LHCN-M2 (cell line): Measurements from ENCODE around the gene ARIH1. TPM values are rescaled to one million over a fixed set of nuclear protein-coding genes. Genes with fewer than 3 reads are reported as not detected.

Experiments
- DNase-seq: peaks from one replicate; pipeline ENCODE4 v3.0.0-alpha.2; 2012; ENCODE audit warnings: low read depth
- total RNA-seq: library from RNA; depleted of rRNA; stranded (reverse); fragments of >200 nt; gene quantifications from 2 replicates; pipeline ENCODE4 v1.2.3, GENCODE V29; 2014

ARIH1 gene
- total RNA-seq, 1 experiment from 2014 or later, result 29.5 TPM

- DNase-seq, result no peak
Measured at GRCh38 chr15:72538931-72539330, 64.8 kb downstream of the ARIH1 start.

GRCh38 chr15:72540606-72541237 lies 66.6 kb downstream of the ARIH1 start:
- no peak for DNase-seq

GRCh38 chr15:72541674-72542073 lies 67.5 kb downstream of the ARIH1 start:
- no peak for DNase-seq

- no peak for DNase-seq
Measured at GRCh38 chr15:72545156-72545555, 71.0 kb downstream of the ARIH1 start.

GRCh38 chr15:72554471-72555425 lies 80.6 kb downstream of the ARIH1 start:
- peak; percentile 65 for DNase-seq

GRCh38 chr15:72559781-72560180 lies 85.7 kb downstream of the ARIH1 start:
- no peak for DNase-seq

GRCh38 chr15:72560458-72560857 lies 86.3 kb downstream of the ARIH1 start:
- no peak for DNase-seq

GRCh38 chr15:72562386-72562785 lies 88.3 kb downstream of the ARIH1 start:
- no peak for DNase-seq

- DNase-seq, result peak; percentile 5
Measured at GRCh38 chr15:72562878-72563277, 88.7 kb downstream of the ARIH1 start.

GRCh38 chr15:72564091-72564490 lies 90.0 kb downstream of the ARIH1 start:
- DNase-seq, result no peak

- no peak for DNase-seq
Measured at GRCh38 chr15:72566973-72567372, 92.8 kb downstream of the ARIH1 start.

- no peak for DNase-seq
Measured at GRCh38 chr15:72570059-72570458, 95.9 kb downstream of the ARIH1 start.

GRCh38 chr15:72579814-72580213 lies 105.7 kb downstream of the ARIH1 start:
- DNase-seq, result no peak

- no peak for DNase-seq
Measured at GRCh38 chr15:72584006-72584405, 109.9 kb downstream of the ARIH1 start.

GRCh38 chr15:72585025-72585424 lies 110.9 kb downstream of the ARIH1 start:
- no peak for DNase-seq

- peak; percentile 30 for DNase-seq
Measured at GRCh38 chr15:72585476-72586058, 111.4 kb downstream of the ARIH1 start.

GRCh38 chr15:72588096-72588495 lies 114.0 kb downstream of the ARIH1 start:
- no peak for DNase-seq

GRCh38 chr15:72590427-72590826 lies 116.3 kb downstream of the ARIH1 start:
- DNase-seq, result no peak

- peak; percentile 18 for DNase-seq
Measured at GRCh38 chr15:72591361-72591760, 117.2 kb downstream of the ARIH1 start.

GRCh38 chr15:72592097-72592496 lies 118.0 kb downstream of the ARIH1 start:
- DNase-seq, result no peak

GRCh38 chr15:72592676-72593075 lies 118.5 kb downstream of the ARIH1 start:
- no peak for DNase-seq

- DNase-seq, result no peak
Measured at GRCh38 chr15:72593838-72594237, 119.7 kb downstream of the ARIH1 start.
